HG02885 (cell line): ENCODE measurements around the gene SGMS1.
"Not testable (repeated sequence)": the region's sequence is repeated elsewhere in the genome, so short reads cannot be mapped to it uniquely, and the experiment has no call there.

Experiments used
- ATAC-seq: cut with Tn5 transposase; IDR thresholded peaks from one replicate; pipeline ENCODE4 v1.9.1; 2021; ENCODE audit warnings: mild to moderate bottlenecking; ENCODE audit not compliant: unreplicated experiment, poor library complexity

Gene SGMS1

GRCh38 chr10:50438049-50438936, 185.5 kb downstream of the SGMS1 start:
- ATAC-seq = peak; percentile 32

GRCh38 chr10:50437248-50437647, 186.5 kb downstream of the SGMS1 start:
- peak; percentile 33 for ATAC-seq

- no peak for ATAC-seq
Measured at GRCh38 chr10:50436805-50437204, 187.0 kb downstream of the SGMS1 start.

GRCh38 chr10:50432211-50433009, 191.3 kb downstream of the SGMS1 start:
- ATAC-seq = peak; percentile 44

- peak; percentile 88 for ATAC-seq
Measured at GRCh38 chr10:50431791-50432190, 192.0 kb downstream of the SGMS1 start.

- no peak for ATAC-seq
Measured at GRCh38 chr10:50431133-50431532, 192.6 kb downstream of the SGMS1 start.

- ATAC-seq = peak; percentile 84
Measured at GRCh38 chr10:50426485-50426884, 197.3 kb downstream of the SGMS1 start.

- not testable (repeated sequence) for ATAC-seq
Measured at GRCh38 chr10:50425215-50425614, 198.5 kb downstream of the SGMS1 start.

GRCh38 chr10:50423448-50423847, 200.3 kb downstream of the SGMS1 start:
- ATAC-seq = no peak

GRCh38 chr10:50422259-50422658, 201.5 kb downstream of the SGMS1 start:
- ATAC-seq = no peak

- peak; percentile 37 for ATAC-seq
Measured at GRCh38 chr10:50421026-50421719, 202.6 kb downstream of the SGMS1 start.

- no peak for ATAC-seq
Measured at GRCh38 chr10:50420196-50420595, 203.6 kb downstream of the SGMS1 start.

- no peak for ATAC-seq
Measured at GRCh38 chr10:50419756-50420155, 204.0 kb downstream of the SGMS1 start.

GRCh38 chr10:50419091-50419490, 204.7 kb downstream of the SGMS1 start:
- no peak for ATAC-seq

- ATAC-seq = peak; percentile 85
Measured at GRCh38 chr10:50417886-50418830, 205.6 kb downstream of the SGMS1 start.

GRCh38 chr10:50417486-50417885, 206.3 kb downstream of the SGMS1 start:
- ATAC-seq = peak; percentile 16

- no peak for ATAC-seq
Measured at GRCh38 chr10:50416881-50417280, 206.9 kb downstream of the SGMS1 start.

- ATAC-seq = no peak
Measured at GRCh38 chr10:50416181-50416824, 207.5 kb downstream of the SGMS1 start.

GRCh38 chr10:50415292-50415691, 208.5 kb downstream of the SGMS1 start:
- ATAC-seq = no peak
